ENCODE results near the gene CNTNAP2. TPM values are rescaled to one million over a fixed set of nuclear protein-coding genes. Genes with fewer than 3 reads are reported as not detected.

Gene CNTNAP2
- total and polyA plus RNA-seq, 2 of the 8 experiments (the other 6 are each of a cell fraction or from before 2014, with no cell fraction given) = 27.9 to 71.0 TPM

- Histone ChIP-seq H3K36me3 (ENCODE audit: control insufficient read depth in 2 of 4, insufficient read depth in 4 of 4, low read length in 3 of 4) (no peaks in the 10 kb centered on the region), H2AFZ (ENCODE audit: low read length) (no peak overlapping the region), H4K5ac (ENCODE audit: insufficient read length, low read depth, low read length) (no peak overlapping the region), H3K23me2 (ENCODE audit: low read depth, low read length) (no peaks in the 10 kb centered on the region), H3K4me2 (ENCODE audit: insufficient read depth in 1 of 2, low read depth in 2 of 2, low read length in 2 of 2) (no peak overlapping the region), H3K56ac (replicated peaks; ENCODE audit: insufficient read length, low read depth, low read length) (no peak overlapping the region), H2BK12ac (ENCODE audit: low read depth, low read length) (no peak overlapping the region), H4K8ac (ENCODE audit: extremely low read depth, insufficient read depth, low read length) (no peak overlapping the region), H2BK15ac (ENCODE audit: low read length) (no peak overlapping the region), H3K27me3 (replicated peaks in 1 of 4; ENCODE audit: control insufficient read depth in 3 of 4, extremely low read depth in 1 of 4, insufficient read depth in 3 of 4, low read length in 3 of 4) (peaks cover 0 to 1% (median 0%) of the 10 kb centered on the region in 4 experiments; a peak in 1 of 7 replicates), H4K91ac (replicated peaks; ENCODE audit: insufficient read length, low read length) (no peak overlapping the region), H2BK20ac (ENCODE audit: low read length) (no peak overlapping the region), H3K4me3 (ENCODE audit: extremely low read depth in 1 of 4, insufficient read depth in 2 of 4, low read depth in 3 of 4, low read length in 4 of 4) (no peak overlapping the region), H2BK5ac (ENCODE audit: low read depth, low read length) (no peak overlapping the region), H3K79me1 (ENCODE audit: low read depth, low read length) (no peaks in the 10 kb centered on the region), H4K20me1 (replicated peaks in 1 of 2; ENCODE audit: control insufficient read depth in 1 of 2, insufficient read depth in 2 of 2, low read length in 2 of 2) (no peaks in the 10 kb centered on the region), H2AK5ac (ENCODE audit: low read depth, low read length) (no peak overlapping the region), H3K23ac (ENCODE audit: insufficient read length) (no peak overlapping the region), H3K79me2 (ENCODE audit: control insufficient read depth in 1 of 2, insufficient read depth in 2 of 2, low read length in 2 of 2) (no peaks in the 10 kb centered on the region), H2BK120ac (replicated peaks; ENCODE audit: low read depth, low read length) (no peak overlapping the region), H3K27ac (ENCODE audit: low read depth, low read length) (no peak overlapping the region), H3K4ac (replicated peaks; ENCODE audit: insufficient read length, low read depth, low read length) (no peak overlapping the region), H3K18ac (ENCODE audit: extremely low read depth, low read length) (no peak overlapping the region), H3K4me1 (replicated peaks in 1 of 4; ENCODE audit: control insufficient read depth in 3 of 4, insufficient read depth in 4 of 4, low read length in 3 of 4) (no peaks in the 10 kb centered on the region), H3K14ac (ENCODE audit: insufficient read length) (no peak overlapping the region), H3K9me3 (ENCODE audit: insufficient read depth in 2 of 2, low read depth in 1 of 2, low read length in 1 of 2) (no peaks in the 10 kb centered on the region), H3K9ac (replicated peaks in 1 of 4; ENCODE audit: extremely low read depth in 1 of 4, low read depth in 3 of 4, low read length in 3 of 4) (no peak overlapping the region)
- no peak for FAIRE-seq
- TF ChIP-seq KDM1A (IDR thresholded peaks at IDR 0.05; ENCODE audit: borderline replicate concordance, low read length) (no peak), TBP (IDR thresholded peaks at IDR 0.05; ENCODE audit: low read depth, low read length) (no peak), CEBPB (IDR thresholded peaks at IDR 0.05; ENCODE audit: low read depth, low read length) (no peak), E2F6 (IDR thresholded peaks at IDR 0.05) (no peak), MAX (IDR thresholded peaks at IDR 0.05) (no peak), ASH2L (IDR thresholded peaks at IDR 0.05; ENCODE audit: low read length) (no peak), BRCA1 (IDR thresholded peaks at IDR 0.05; ENCODE audit: low read depth, low read length) (no peak)
- ChIA-PET CTCF (ENCODE audit: partially characterized antibody) (interaction anchor here (0.9 to 1.0 kb wide), 2 partner anchors 66 to 79 kb away, joined by 3 read pairs; no protein-coding TSS in a partner anchor), POLR2A (ENCODE audit: partially characterized antibody) (no interaction called here)
- WGBS, 2 experiments (ENCODE audit: extremely low coverage in 1 of 2, insufficient coverage in 1 of 2, insufficient read length in 1 of 2, insufficient replicate concordance in 2 of 2, low coverage in 1 of 2, low lambda C conversion rate in 2 of 2, missing lambda C conversion rate in 1 of 2) = 82 to 100% methylated on average over 1 to 2 of the region's 2 CpGs
- no peak for DNase-seq (ENCODE audit: low read depth in 1 of 2, low spot score in 2 of 2)
These were observed 2058.9 kb downstream of the CNTNAP2 start for GRCh38 chr7:148175512-148175911.
